Liver (tissue), 9 donors: ENCODE results near the gene LRRTM3. TPM values are rescaled to one million over a fixed set of nuclear protein-coding genes. Genes with fewer than 3 reads are reported as not detected.

Source experiments
- DNase-seq: peaks from one replicate; pipeline ENCODE4 v3.0.0-alpha.2; 2017; ENCODE audit warnings: low spot score
- H3K27ac ChIP-seq, 2 donors: one replicate each; pipeline ENCODE4 v1.7.0; 2013; ENCODE audit warnings: inconsistent platforms in 2 of 2, low read length in 2 of 2, control low read depth in 1 of 2, low read depth in 1 of 2, mild to moderate bottlenecking in 1 of 2
- H3K27me3 ChIP-seq, 4 donors: one replicate each; pipeline versions ENCODE4 v1.6.1 to v1.7.0; 2013; ENCODE audit warnings: low read length in 3 of 4, inconsistent platforms in 1 of 4, mild to moderate bottlenecking in 1 of 4, moderate library complexity in 1 of 4; ENCODE audit not compliant: control insufficient read depth in 4 of 4, insufficient read depth in 4 of 4
- H3K36me3 ChIP-seq, 4 donors: one replicate each; pipeline versions ENCODE4 v1.6.1 to v1.7.0; 2013; ENCODE audit warnings: low read length in 3 of 4, mild to moderate bottlenecking in 3 of 4, low read depth in 1 of 4, moderate library complexity in 1 of 4; ENCODE audit not compliant: control insufficient read depth in 4 of 4, insufficient read depth in 3 of 4
- H3K4me1 ChIP-seq, 4 donors: one replicate each; pipeline versions ENCODE4 v1.6.1 to v1.7.0; 2013; ENCODE audit warnings: low read length in 3 of 4, mild to moderate bottlenecking in 3 of 4, moderate library complexity in 1 of 4; ENCODE audit not compliant: control insufficient read depth in 4 of 4, insufficient read depth in 4 of 4
- H3K4me3 ChIP-seq, 3 donors: one replicate each; pipeline versions ENCODE4 v1.6.1 to v1.7.0; 2013; ENCODE audit warnings: low read length in 3 of 3, control low read depth in 1 of 3, low read depth in 1 of 3, mild to moderate bottlenecking in 1 of 3
- H3K9ac ChIP-seq, 2 donors: one replicate each; pipeline ENCODE4 v1.7.0; 2013; ENCODE audit warnings: low read length in 2 of 2, mild to moderate bottlenecking in 2 of 2, moderate library complexity in 2 of 2, control low read depth in 1 of 2, low read depth in 1 of 2
- H3K9me3 ChIP-seq, 4 donors: one replicate each; pipeline versions ENCODE4 v1.6.1 to v1.7.0; 2013; ENCODE audit warnings: low read length in 3 of 4; ENCODE audit not compliant: control insufficient read depth in 4 of 4
- CTCF ChIP-seq: fragments of 150-350 bp; IDR thresholded peaks from 2 replicates; pipeline ENCODE4 v1.5.1; 2017; ENCODE audit warnings: improper control_type of control experiment, low read depth, low read length; ENCODE audit not compliant: missing input control
- FOXA1 ChIP-seq: IDR thresholded peaks from 2 replicates; pipeline ENCODE4 v1.6.1; 2016; ENCODE audit warnings: antibody characterized with exemption
- FOXA2 ChIP-seq: IDR thresholded peaks from 2 replicates; pipeline ENCODE4 v1.6.1; 2016; ENCODE audit warnings: antibody characterized with exemption
- HNF4A ChIP-seq, 2 donors: conservative IDR thresholded peaks; 2 replicates each; pipeline ENCODE4 v1.6.1; 2016; ENCODE audit warnings: antibody characterized with exemption in 2 of 2, mild to moderate bottlenecking in 2 of 2
- HNF4G ChIP-seq: IDR thresholded peaks from 2 replicates; pipeline ENCODE4 v1.6.1; 2016; ENCODE audit warnings: antibody characterized with exemption
- JUND ChIP-seq, 2 donors: IDR thresholded peaks; 2 replicates each; pipeline ENCODE4 v1.6.1; 2016; ENCODE audit warnings: antibody characterized with exemption in 2 of 2
- MAX ChIP-seq: IDR thresholded peaks from 2 replicates; pipeline ENCODE4 v1.6.1; 2016; ENCODE audit warnings: antibody characterized with exemption
- NR2F2 ChIP-seq: IDR thresholded peaks from 2 replicates; pipeline ENCODE4 v1.6.1; 2016; ENCODE audit warnings: antibody characterized with exemption
- RAD21 ChIP-seq, 2 donors: IDR thresholded peaks; 2 replicates each; pipeline ENCODE4 v1.6.1; 2016; ENCODE audit warnings: antibody characterized with exemption in 2 of 2, mild to moderate bottlenecking in 2 of 2
- RXRA ChIP-seq, 2 donors: IDR thresholded peaks; 2 replicates each; pipeline ENCODE4 v1.6.1; 2017 to 2018; ENCODE audit warnings: antibody characterized with exemption in 2 of 2, mild to moderate bottlenecking in 1 of 2
- SP1 ChIP-seq: IDR thresholded peaks from 2 replicates; pipeline ENCODE4 v1.6.1; 2018; ENCODE audit warnings: antibody characterized with exemption, mild to moderate bottlenecking
- TAF1 ChIP-seq: conservative IDR thresholded peaks from 2 replicates; pipeline ENCODE4 v1.6.1; 2016; ENCODE audit warnings: antibody characterized with exemption, mild to moderate bottlenecking
- YY1 ChIP-seq: IDR thresholded peaks from 2 replicates; pipeline ENCODE4 v1.6.1; 2016; ENCODE audit warnings: antibody characterized with exemption, mild to moderate bottlenecking
- ZBTB33 ChIP-seq: IDR thresholded peaks from 2 replicates; pipeline ENCODE4 v1.6.1; 2016; ENCODE audit warnings: antibody characterized with exemption
- WGBS: extraction: QIAGEN DNeasy Blood & Tissue Kit; methylation state at CpG from one replicate; pipeline ENCODE4 v1.1.7; 2013; 5-methylcytosine and 5-hydroxymethylcytosine counted together
- polyA plus RNA-seq, 2 donors: library from polyadenylated mRNA; stranded (reverse) in 1 of 2; unstranded in 1 of 2; fragments of 200-250 nt in 1 of 2; fragments of >200 nt in 1 of 2; fragmentation: Nextera tagmentation in 1 of 2; extraction: Ambion mirVana in 1 of 2; gene quantifications; one replicate each; pipeline versions ENCODE4 v1.2.1 to v1.2.3, GENCODE V29; 2013 to 2015
- total RNA-seq, 2 donors: library from RNA; depleted of rRNA; stranded (reverse); fragments of >200 nt; gene quantifications; one replicate each; pipeline ENCODE4 v1.2.3, GENCODE V29; 2014
- TF ChIP-seq, protein P1 (sequence below): IDR thresholded peaks from 2 replicates; pipeline ENCODE4 v1.6.1; 2016; ENCODE audit warnings: antibody characterized with exemption
- TF ChIP-seq, protein P2 (sequence below): IDR thresholded peaks from 2 replicates; pipeline ENCODE4 v1.6.1; 2016; ENCODE audit warnings: antibody characterized with exemption, mild to moderate bottlenecking
- donor health status: healthy.
- donor health status: healthy.
- donor health status: healthy.
- donor health status: healthy.
- donor health status: healthy.

LRRTM3 gene
- total and polyA plus RNA-seq, 4 donors = 0.67 TPM; not detected in 3

DNA sequence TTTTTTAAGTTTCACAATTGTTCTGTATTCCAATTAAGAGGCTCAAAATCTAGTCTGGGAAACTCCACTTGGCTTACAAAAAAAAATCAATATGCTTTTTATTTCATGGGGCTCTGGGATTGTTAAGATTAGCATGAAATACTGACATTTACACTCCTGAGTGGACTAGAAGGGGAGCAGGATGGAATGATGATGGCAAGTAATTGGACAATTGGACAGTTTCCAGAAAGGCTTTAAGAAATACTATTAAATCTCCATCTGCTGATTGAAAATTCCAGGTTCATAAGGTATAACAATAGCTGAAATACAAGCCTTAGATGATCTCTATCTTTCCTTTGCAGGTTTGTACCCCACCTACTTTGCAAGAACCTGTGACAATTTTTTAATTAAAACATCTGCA is 184.4 kb downstream of the LRRTM3 start:
- no peaks in the 10 kb centered on the region for H3K27me3 ChIP-seq
- H3K36me3 ChIP-seq = no peaks in the 10 kb centered on the region
- no peak overlapping the region for H3K27ac ChIP-seq
- peaks cover 0 to 8% (median 4%) of the 10 kb centered on the region in 4 donors for H3K4me1 ChIP-seq
- H3K9me3 ChIP-seq = no peaks in the 10 kb centered on the region
- no peak overlapping the region for H3K4me3 ChIP-seq
- no peak for DNase-seq
- no peak overlapping the region for H3K9ac ChIP-seq
- no peak for TF ChIP-seq NR2F2
- TF ChIP-seq RXRA (IDR thresholded peaks at IDR 0.05) = no peak
- no peak for TF ChIP-seq FOXA2
- TF ChIP-seq, protein P1, sequence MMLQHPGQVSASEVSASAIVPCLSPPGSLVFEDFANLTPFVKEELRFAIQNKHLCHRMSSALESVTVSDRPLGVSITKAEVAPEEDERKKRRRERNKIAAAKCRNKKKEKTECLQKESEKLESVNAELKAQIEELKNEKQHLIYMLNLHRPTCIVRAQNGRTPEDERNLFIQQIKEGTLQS = no peak
- no peak for TF ChIP-seq YY1
- no peak for TF ChIP-seq RAD21 (IDR thresholded peaks at IDR 0.05)
- no peak for TF ChIP-seq JUND (IDR thresholded peaks at IDR 0.05)
- no peak for TF ChIP-seq HNF4A (conservative IDR thresholded peaks at IDR 0.05)
- no peak for TF ChIP-seq FOXA1
- TF ChIP-seq MAX = no peak
- TF ChIP-seq HNF4G = no peak
- TF ChIP-seq TAF1 = no peak
- TF ChIP-seq ZBTB33 = no peak
- TF ChIP-seq, protein P2, sequence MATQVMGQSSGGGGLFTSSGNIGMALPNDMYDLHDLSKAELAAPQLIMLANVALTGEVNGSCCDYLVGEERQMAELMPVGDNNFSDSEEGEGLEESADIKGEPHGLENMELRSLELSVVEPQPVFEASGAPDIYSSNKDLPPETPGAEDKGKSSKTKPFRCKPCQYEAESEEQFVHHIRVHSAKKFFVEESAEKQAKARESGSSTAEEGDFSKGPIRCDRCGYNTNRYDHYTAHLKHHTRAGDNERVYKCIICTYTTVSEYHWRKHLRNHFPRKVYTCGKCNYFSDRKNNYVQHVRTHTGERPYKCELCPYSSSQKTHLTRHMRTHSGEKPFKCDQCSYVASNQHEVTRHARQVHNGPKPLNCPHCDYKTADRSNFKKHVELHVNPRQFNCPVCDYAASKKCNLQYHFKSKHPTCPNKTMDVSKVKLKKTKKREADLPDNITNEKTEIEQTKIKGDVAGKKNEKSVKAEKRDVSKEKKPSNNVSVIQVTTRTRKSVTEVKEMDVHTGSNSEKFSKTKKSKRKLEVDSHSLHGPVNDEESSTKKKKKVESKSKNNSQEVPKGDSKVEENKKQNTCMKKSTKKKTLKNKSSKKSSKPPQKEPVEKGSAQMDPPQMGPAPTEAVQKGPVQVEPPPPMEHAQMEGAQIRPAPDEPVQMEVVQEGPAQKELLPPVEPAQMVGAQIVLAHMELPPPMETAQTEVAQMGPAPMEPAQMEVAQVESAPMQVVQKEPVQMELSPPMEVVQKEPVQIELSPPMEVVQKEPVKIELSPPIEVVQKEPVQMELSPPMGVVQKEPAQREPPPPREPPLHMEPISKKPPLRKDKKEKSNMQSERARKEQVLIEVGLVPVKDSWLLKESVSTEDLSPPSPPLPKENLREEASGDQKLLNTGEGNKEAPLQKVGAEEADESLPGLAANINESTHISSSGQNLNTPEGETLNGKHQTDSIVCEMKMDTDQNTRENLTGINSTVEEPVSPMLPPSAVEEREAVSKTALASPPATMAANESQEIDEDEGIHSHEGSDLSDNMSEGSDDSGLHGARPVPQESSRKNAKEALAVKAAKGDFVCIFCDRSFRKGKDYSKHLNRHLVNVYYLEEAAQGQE = no peak
- TF ChIP-seq CTCF = no peak
- no peak for TF ChIP-seq SP1

GRCh38 chr10:67112765-67113164 is 186.9 kb downstream of the LRRTM3 start:
- Histone ChIP-seq H3K9ac (no peak overlapping the region), H3K4me3 (no peak overlapping the region), H3K36me3 (no peaks in the 10 kb centered on the region), H3K27ac (no peak overlapping the region), H3K27me3 (no peaks in the 10 kb centered on the region), H3K9me3 (no peaks in the 10 kb centered on the region), H3K4me1 (peaks cover 0 to 11% (median 4%) of the 10 kb centered on the region in 4 donors)
- TF ChIP-seq YY1 (no peak), FOXA2 (no peak), JUND (IDR thresholded peaks at IDR 0.05) (no peak)
- 92% methylated on average over 1 of the region's 1 CpG for WGBS
- DNase-seq = no peak
